Measurements from ENCODE around the gene SLC44A2. TPM values are rescaled to one million over a fixed set of nuclear protein-coding genes. Genes with fewer than 3 reads are reported as not detected.

The SLC44A2 gene
- total RNA-seq, 1 donor from 2014 or later = 220 TPM

- no peak for DNase-seq (ENCODE audit: low spot score)
- H3K4me1 Mint-ChIP-seq (ENCODE audit: low read depth) = peaks cover 12% of the 10 kb centered on the region
- H3K4me3 Mint-ChIP-seq (ENCODE audit: unreplicated experiment) = no peak overlapping the region
- H3K27me3 Mint-ChIP-seq (ENCODE audit: low read depth) = no peaks in the 10 kb centered on the region
- no peaks in the 10 kb centered on the region for H3K9me3 Mint-ChIP-seq (ENCODE audit: low read depth)
- no peaks in the 10 kb centered on the region for H3K36me3 Mint-ChIP-seq (ENCODE audit: low read depth)
- peak overlapping the region; percentile 98 for H3K27ac Mint-ChIP-seq (ENCODE audit: unreplicated experiment)
- no peak for TF ChIP-seq CTCF (IDR thresholded peaks at IDR 0.05)
These were observed 6.5 kb upstream of the SLC44A2 start for GRCh38 chr19:10618846-10619245.

GRCh38 chr19:10620786-10621185 is 4.6 kb upstream of the SLC44A2 start:
- H3K36me3 Mint-ChIP-seq (ENCODE audit: low read depth) = no peaks in the 10 kb centered on the region
- no peak for TF ChIP-seq CTCF (IDR thresholded peaks at IDR 0.05)
- no peaks in the 10 kb centered on the region for H3K27me3 Mint-ChIP-seq (ENCODE audit: low read depth)
- H3K27ac Mint-ChIP-seq (ENCODE audit: unreplicated experiment) = peak overlapping the region; percentile 54
- H3K4me3 Mint-ChIP-seq (ENCODE audit: unreplicated experiment) = no peak overlapping the region
- DNase-seq (ENCODE audit: low spot score) = no peak
- peaks cover 21% of the 10 kb centered on the region for H3K4me1 Mint-ChIP-seq (ENCODE audit: low read depth)
- no peaks in the 10 kb centered on the region for H3K9me3 Mint-ChIP-seq (ENCODE audit: low read depth)

- H3K27me3 Mint-ChIP-seq (ENCODE audit: low read depth) = no peaks in the 10 kb centered on the region
- H3K4me3 Mint-ChIP-seq (ENCODE audit: unreplicated experiment) = no peak overlapping the region
- no peak overlapping the region for H3K27ac Mint-ChIP-seq (ENCODE audit: unreplicated experiment)
- H3K4me1 Mint-ChIP-seq (ENCODE audit: low read depth) = peaks cover 25% of the 10 kb centered on the region
- no peaks in the 10 kb centered on the region for H3K36me3 Mint-ChIP-seq (ENCODE audit: low read depth)
- DNase-seq (ENCODE audit: low spot score) = no peak
- no peaks in the 10 kb centered on the region for H3K9me3 Mint-ChIP-seq (ENCODE audit: low read depth)
- no peak for TF ChIP-seq CTCF (IDR thresholded peaks at IDR 0.05)
These were observed 3.4 kb upstream of the SLC44A2 start for GRCh38 chr19:10621966-10622365.

GRCh38 chr19:10624585-10624984 is 768 bp upstream of the SLC44A2 start:
- no peak for TF ChIP-seq CTCF (IDR thresholded peaks at IDR 0.05)
- peak overlapping the region; percentile 74 for H3K4me3 Mint-ChIP-seq (ENCODE audit: unreplicated experiment)
- no peak for DNase-seq (ENCODE audit: low spot score)
- H3K36me3 Mint-ChIP-seq (ENCODE audit: low read depth) = peaks cover 9% of the 10 kb centered on the region
- no peaks in the 10 kb centered on the region for H3K27me3 Mint-ChIP-seq (ENCODE audit: low read depth)
- peak overlapping the region; percentile 69 for H3K27ac Mint-ChIP-seq (ENCODE audit: unreplicated experiment)
- peaks cover 18% of the 10 kb centered on the region for H3K4me1 Mint-ChIP-seq (ENCODE audit: low read depth)
- H3K9me3 Mint-ChIP-seq (ENCODE audit: low read depth) = no peaks in the 10 kb centered on the region

- Mint-ChIP-seq H3K9me3 (ENCODE audit: low read depth) (no peaks in the 10 kb centered on the region), H3K36me3 (ENCODE audit: low read depth) (peaks cover 9% of the 10 kb centered on the region), H3K4me3 (ENCODE audit: unreplicated experiment) (peak overlapping the region; percentile 74), H3K4me1 (ENCODE audit: low read depth) (peaks cover 18% of the 10 kb centered on the region), H3K27ac (ENCODE audit: unreplicated experiment) (peak overlapping the region; percentile 90), H3K27me3 (ENCODE audit: low read depth) (no peaks in the 10 kb centered on the region)
- no peak for TF ChIP-seq CTCF (IDR thresholded peaks at IDR 0.05)
- no peak for DNase-seq (ENCODE audit: low spot score)
These were observed 397 bp downstream of the SLC44A2 start for GRCh38 chr19:10625762-10626138.
